Measurements from ENCODE around the gene ZNF280B. TPM values are rescaled to one million over a fixed set of nuclear protein-coding genes. Genes with fewer than 3 reads are reported as not detected.

Gene ZNF280B
- total RNA-seq, 4 donors from 2014 or later = 0.47 to 0.80 (median 0.70) TPM; not detected in 1

- Histone ChIP-seq H3K4me3 (no peak overlapping the region), H3K27me3 (no peaks in the 10 kb centered on the region), H3K4me1 (no peaks in the 10 kb centered on the region), H3K27ac (no peak overlapping the region), H3K36me3 (no peaks in the 10 kb centered on the region), H3K9me3 (no peaks in the 10 kb centered on the region)
- DNase-seq = no peak
- TF ChIP-seq CTCF (IDR thresholded peaks at IDR 0.05) (no peak), POLR2A (IDR thresholded peaks at IDR 0.05) (no peak)
Measured at GRCh38 chr22:22548317-22548716, 39.8 kb upstream of the ZNF280B start.

GRCh38 chr22:22547692-22548300 is 39.3 kb upstream of the ZNF280B start:
- no peak for DNase-seq
- Histone ChIP-seq H3K27me3 (no peaks in the 10 kb centered on the region), H3K9me3 (no peaks in the 10 kb centered on the region), H3K4me1 (no peaks in the 10 kb centered on the region), H3K36me3 (no peaks in the 10 kb centered on the region), H3K4me3 (no peak overlapping the region), H3K27ac (no peak overlapping the region)
- TF ChIP-seq POLR2A (IDR thresholded peaks at IDR 0.05) = no peak
- TF ChIP-seq CTCF (IDR thresholded peaks at IDR 0.05) = no peak

- no peaks in the 10 kb centered on the region for H3K36me3 ChIP-seq
- no peaks in the 10 kb centered on the region for H3K9me3 ChIP-seq
- DNase-seq = no peak
- TF ChIP-seq POLR2A (IDR thresholded peaks at IDR 0.05) (no peak), CTCF (IDR thresholded peaks at IDR 0.05) (no peak)
- no peak overlapping the region for H3K27ac ChIP-seq
- no peaks in the 10 kb centered on the region for H3K27me3 ChIP-seq
- no peak overlapping the region for H3K4me3 ChIP-seq
- no peaks in the 10 kb centered on the region for H3K4me1 ChIP-seq
Measured at GRCh38 chr22:22547226-22547625, 38.7 kb upstream of the ZNF280B start.

GRCh38 chr22:22546490-22546889 is 37.9 kb upstream of the ZNF280B start:
- H3K4me1 ChIP-seq = no peaks in the 10 kb centered on the region
- H3K4me3 ChIP-seq = no peak overlapping the region
- no peak overlapping the region for H3K27ac ChIP-seq
- DNase-seq = no peak
- H3K9me3 ChIP-seq = no peaks in the 10 kb centered on the region
- H3K36me3 ChIP-seq = no peaks in the 10 kb centered on the region
- no peaks in the 10 kb centered on the region for H3K27me3 ChIP-seq
- no peak for TF ChIP-seq CTCF (IDR thresholded peaks at IDR 0.05)
- TF ChIP-seq POLR2A (IDR thresholded peaks at IDR 0.05) = no peak

GRCh38 chr22:22545084-22545483 is 36.5 kb upstream of the ZNF280B start:
- Histone ChIP-seq H3K4me1 (no peaks in the 10 kb centered on the region), H3K9me3 (no peaks in the 10 kb centered on the region), H3K4me3 (no peak overlapping the region), H3K36me3 (no peaks in the 10 kb centered on the region), H3K27me3 (no peaks in the 10 kb centered on the region), H3K27ac (no peak overlapping the region)
- TF ChIP-seq CTCF (IDR thresholded peaks at IDR 0.05) = no peak
- no peak for TF ChIP-seq POLR2A (IDR thresholded peaks at IDR 0.05)
- DNase-seq = no peak
